Ovary (tissue), 3 donors: ENCODE results near the gene TNIK.

ENCODE experiments used
- POLR2A ChIP-seq: fragments of 450-650 bp; IDR thresholded peaks from one replicate; pipeline ENCODE4 v1.6.1; 2017; ENCODE audit warnings: antibody characterized with exemption, mild to moderate bottlenecking, moderate library complexity
- TF ChIP-seq, protein P1 (sequence below), 3 donors: fragments of 450-650 bp in 2 of 3; fragments of 200-600 bp in 1 of 3; IDR thresholded peaks; one replicate each; pipeline versions ENCODE4 v1.5.1 to v1.8.0; 2016 to 2022; ENCODE audit warnings: antibody characterized with exemption in 3 of 3, mild to moderate bottlenecking in 1 of 3
- donor health status: DM: no; HTN: no; CAD: no.

DNA sequence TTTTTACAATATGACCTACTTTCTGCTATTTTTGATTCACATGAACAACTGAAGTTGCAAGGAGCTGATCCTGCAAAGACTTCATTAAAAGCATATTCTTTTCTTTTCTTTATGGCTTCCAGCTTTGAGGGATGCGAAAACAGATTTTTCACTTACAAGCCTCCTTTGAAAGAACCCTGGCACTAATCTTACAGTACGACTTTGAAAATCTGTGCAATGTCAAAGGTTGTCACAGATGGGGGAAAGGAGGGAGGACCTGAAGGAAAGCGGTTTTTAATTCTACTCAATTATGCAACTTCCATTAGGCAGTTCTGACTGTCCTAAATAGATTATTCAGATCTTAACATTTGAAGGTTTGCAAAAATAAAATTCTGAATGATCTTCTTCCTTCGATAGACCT is 130.5 kb downstream of the TNIK start:
- TF ChIP-seq, protein P1, sequence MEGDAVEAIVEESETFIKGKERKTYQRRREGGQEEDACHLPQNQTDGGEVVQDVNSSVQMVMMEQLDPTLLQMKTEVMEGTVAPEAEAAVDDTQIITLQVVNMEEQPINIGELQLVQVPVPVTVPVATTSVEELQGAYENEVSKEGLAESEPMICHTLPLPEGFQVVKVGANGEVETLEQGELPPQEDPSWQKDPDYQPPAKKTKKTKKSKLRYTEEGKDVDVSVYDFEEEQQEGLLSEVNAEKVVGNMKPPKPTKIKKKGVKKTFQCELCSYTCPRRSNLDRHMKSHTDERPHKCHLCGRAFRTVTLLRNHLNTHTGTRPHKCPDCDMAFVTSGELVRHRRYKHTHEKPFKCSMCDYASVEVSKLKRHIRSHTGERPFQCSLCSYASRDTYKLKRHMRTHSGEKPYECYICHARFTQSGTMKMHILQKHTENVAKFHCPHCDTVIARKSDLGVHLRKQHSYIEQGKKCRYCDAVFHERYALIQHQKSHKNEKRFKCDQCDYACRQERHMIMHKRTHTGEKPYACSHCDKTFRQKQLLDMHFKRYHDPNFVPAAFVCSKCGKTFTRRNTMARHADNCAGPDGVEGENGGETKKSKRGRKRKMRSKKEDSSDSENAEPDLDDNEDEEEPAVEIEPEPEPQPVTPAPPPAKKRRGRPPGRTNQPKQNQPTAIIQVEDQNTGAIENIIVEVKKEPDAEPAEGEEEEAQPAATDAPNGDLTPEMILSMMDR (IDR thresholded peaks at IDR 0.05), result no peak
- TF ChIP-seq POLR2A, result no peak
